GM12878 (cell line): ENCODE results near the gene FRMPD2.
"Not testable (repeated sequence)": the region's sequence is repeated elsewhere in the genome, so short reads cannot be mapped to it uniquely, and the experiment has no call there.

Experiments
- EGR1 ChIP-seq, 2 experiments: IDR thresholded peaks; 1 replicate in 1 of 2; 2 replicates in 1 of 2; pipeline ENCODE4 v1.6.1; 2011 to 2012; ENCODE audit warnings: low read depth in 2 of 2, low read length in 2 of 2, borderline replicate concordance in 1 of 2, mild to moderate bottlenecking in 1 of 2, moderate library complexity in 1 of 2
- GABPA ChIP-seq: IDR thresholded peaks from 2 replicates; pipeline ENCODE4 v1.6.1; 2014; ENCODE audit warnings: antibody characterized with exemption, low read depth, mild to moderate bottlenecking, inconsistent platforms
- SIN3A ChIP-seq: IDR thresholded peaks from 2 replicates; pipeline ENCODE4 v1.6.1; 2012; ENCODE audit warnings: low read depth, low read length, improper control_type of control experiment

DNA sequence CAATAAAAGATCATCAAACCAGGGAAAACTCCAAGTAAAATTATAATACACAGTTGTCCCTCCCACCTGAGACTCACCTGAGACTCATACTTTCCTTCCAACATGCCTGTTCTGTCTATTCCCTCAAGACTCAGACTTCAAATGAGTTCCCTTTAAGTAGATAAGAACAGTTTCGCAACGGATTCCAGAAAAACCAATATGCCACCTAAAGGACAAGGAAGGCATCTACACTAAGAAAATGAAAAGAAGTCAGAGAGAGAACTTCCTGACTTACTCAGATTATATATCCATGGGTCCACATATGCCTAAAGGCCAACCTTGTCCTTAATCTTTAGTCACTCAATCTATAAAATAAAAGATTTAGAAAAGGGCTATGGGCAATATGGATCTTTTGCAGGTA lies 148.9 kb downstream of the FRMPD2 start:
- not testable (repeated sequence) for TF ChIP-seq SIN3A; GABPA; EGR1 (IDR thresholded peaks at IDR 0.05; ENCODE audit: borderline replicate concordance in 1 of 2, low read depth in 2 of 2, low read length in 2 of 2)
